PC-9 (cell line): ENCODE measurements around the gene LRP10. TPM values are rescaled to one million over a fixed set of nuclear protein-coding genes. Genes with fewer than 3 reads are reported as not detected.

Source experiments
- BruUV-seq: library from RNA; stranded (reverse); fragments of 400-500 nt; replicated peaks from 2 replicates; lab custom pipeline; 2021; lab: Mats Ljungman, UMichigan
- CTCF ChIA-PET: fragments of 300-600 bp; sonication (Branson Sonifier 250); formaldehyde crosslinking; loops from one replicate; lab custom pipeline; 2022; ENCODE audit warnings: antibody characterized with exemption; lab: Charles Lee
- POLR2A ChIA-PET: fragments of 300-600 bp; sonication (Branson Sonifier 250); formaldehyde crosslinking; loops from one replicate; lab custom pipeline; 2022; ENCODE audit warnings: antibody characterized with exemption; ENCODE audit not compliant: unreplicated experiment; lab: Charles Lee
- DNase-seq, 2 experiments: peaks; one replicate each; pipeline versions ENCODE4 v3.0.0 to v3.0.0-alpha.2; 2015 to 2022; ENCODE audit warnings: mixed read lengths in 1 of 2
- H2AFZ ChIP-seq: fragments of 200-600 bp; sonication (generic); 2 replicates; pipeline ENCODE4 v1.8.1; 2017; ENCODE audit warnings: antibody characterized with exemption
- H3F3A ChIP-seq: fragments of 200-600 bp; sonication (generic); 2 replicates; pipeline ENCODE4 v1.8.1; 2017; ENCODE audit warnings: antibody characterized with exemption, mild to moderate bottlenecking, low read depth; ENCODE audit not compliant: insufficient read depth
- H3K27ac ChIP-seq: fragments of 200-600 bp; sonication (generic); 2 replicates; pipeline ENCODE4 v1.6.1; 2016; ENCODE audit warnings: mixed run types
- H3K27me3 ChIP-seq: fragments of 200-600 bp; sonication (generic); 2 replicates; pipeline ENCODE4 v1.6.1; 2016; ENCODE audit warnings: low read depth, mixed run types; ENCODE audit not compliant: insufficient read depth
- H3K36me3 ChIP-seq: fragments of 200-600 bp; sonication (generic); 2 replicates; pipeline ENCODE4 v1.6.1; 2016; ENCODE audit warnings: low read depth, mixed run types
- H3K4me1 ChIP-seq: fragments of 200-600 bp; sonication (generic); replicated peaks from 2 replicates; pipeline ENCODE4 v1.6.1; 2016; ENCODE audit warnings: mixed run types; ENCODE audit not compliant: insufficient read depth
- H3K4me2 ChIP-seq: fragments of 200-600 bp; sonication (generic); 2 replicates; pipeline ENCODE4 v1.6.1; 2017; ENCODE audit warnings: mixed run types
- H3K4me3 ChIP-seq: fragments of 200-600 bp; sonication (generic); 2 replicates; pipeline ENCODE4 v1.6.1; 2016; ENCODE audit warnings: mixed run types
- H3K79me2 ChIP-seq: fragments of 200-600 bp; sonication (generic); 2 replicates; pipeline ENCODE4 v1.6.1; 2017; ENCODE audit warnings: low read depth, mixed run types
- H3K9me2 ChIP-seq: fragments of 200-600 bp; sonication (generic); 2 replicates; pipeline ENCODE4 v1.8.1; 2017; ENCODE audit warnings: mild to moderate bottlenecking; ENCODE audit not compliant: insufficient read depth
- H3K9me3 ChIP-seq: fragments of 200-600 bp; sonication (generic); 2 replicates; pipeline ENCODE4 v1.8.1; 2016; ENCODE audit warnings: low read depth; ENCODE audit not compliant: insufficient read depth
- H4K20me1 ChIP-seq: fragments of 200-600 bp; sonication (generic); 2 replicates; pipeline ENCODE4 v1.8.1; 2017; ENCODE audit not compliant: insufficient read depth
- EZH2 ChIP-seq: fragments of 200-600 bp; sonication (generic); IDR thresholded peaks from 2 replicates; pipeline ENCODE4 v1.8.0; 2017; ENCODE audit warnings: antibody characterized with exemption, low read depth
- intact Hi-C: fragments of 100-400 bp; cut with micrococcal nuclease; formaldehyde crosslinking; loops from one replicate; pipeline ENCODE4 v1.10.0; 2022; ENCODE audit not compliant: unreplicated experiment
- total RNA-seq: library from RNA; stranded (reverse); gene quantifications from 2 replicates; pipeline ENCODE4 v1.2.3, GENCODE V29; 2021
- TF ChIP-seq, protein P1 (sequence below): fragments of 200-600 bp; sonication (generic); conservative IDR thresholded peaks from 2 replicates; pipeline ENCODE4 v1.6.1; 2017; ENCODE audit warnings: mixed run types, antibody characterized with exemption, mild to moderate bottlenecking, moderate library complexity

LRP10 gene
- total RNA-seq, 1 experiment from 2014 or later = 61.6 TPM

- H3K4me3 ChIP-seq = no peak overlapping the region
- no peaks in the 10 kb centered on the region for H3F3A ChIP-seq
- H3K36me3 ChIP-seq = no peaks in the 10 kb centered on the region
- DNase-seq = no peak
- no peaks in the 10 kb centered on the region for H4K20me1 ChIP-seq
- no peak overlapping the region for H2AFZ ChIP-seq
- no TSS peak for BruUV-seq
- no peaks in the 10 kb centered on the region for H3K4me1 ChIP-seq
- ChIA-PET POLR2A (no interaction called here), CTCF (no interaction called here)
- no peaks in the 10 kb centered on the region for H3K9me3 ChIP-seq
- no peak overlapping the region for H3K27ac ChIP-seq
- intact Hi-C loops = no loop called here
- no peaks in the 10 kb centered on the region for H3K27me3 ChIP-seq
- H3K4me2 ChIP-seq = no peak overlapping the region
- TF ChIP-seq EZH2 = no peak
- TF ChIP-seq, protein P1, sequence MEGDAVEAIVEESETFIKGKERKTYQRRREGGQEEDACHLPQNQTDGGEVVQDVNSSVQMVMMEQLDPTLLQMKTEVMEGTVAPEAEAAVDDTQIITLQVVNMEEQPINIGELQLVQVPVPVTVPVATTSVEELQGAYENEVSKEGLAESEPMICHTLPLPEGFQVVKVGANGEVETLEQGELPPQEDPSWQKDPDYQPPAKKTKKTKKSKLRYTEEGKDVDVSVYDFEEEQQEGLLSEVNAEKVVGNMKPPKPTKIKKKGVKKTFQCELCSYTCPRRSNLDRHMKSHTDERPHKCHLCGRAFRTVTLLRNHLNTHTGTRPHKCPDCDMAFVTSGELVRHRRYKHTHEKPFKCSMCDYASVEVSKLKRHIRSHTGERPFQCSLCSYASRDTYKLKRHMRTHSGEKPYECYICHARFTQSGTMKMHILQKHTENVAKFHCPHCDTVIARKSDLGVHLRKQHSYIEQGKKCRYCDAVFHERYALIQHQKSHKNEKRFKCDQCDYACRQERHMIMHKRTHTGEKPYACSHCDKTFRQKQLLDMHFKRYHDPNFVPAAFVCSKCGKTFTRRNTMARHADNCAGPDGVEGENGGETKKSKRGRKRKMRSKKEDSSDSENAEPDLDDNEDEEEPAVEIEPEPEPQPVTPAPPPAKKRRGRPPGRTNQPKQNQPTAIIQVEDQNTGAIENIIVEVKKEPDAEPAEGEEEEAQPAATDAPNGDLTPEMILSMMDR = no peak
- H3K79me2 ChIP-seq = no peaks in the 10 kb centered on the region
- no peaks in the 10 kb centered on the region for H3K9me2 ChIP-seq
Measured at GRCh38 chr14:22841769-22842168, 29.8 kb upstream of the LRP10 start.

GRCh38 chr14:22842211-22843122 is 29.1 kb upstream of the LRP10 start:
- no peak for DNase-seq
- no peak overlapping the region for H2AFZ ChIP-seq
- no peak overlapping the region for H3K4me3 ChIP-seq
- no peaks in the 10 kb centered on the region for H3F3A ChIP-seq
- H3K4me1 ChIP-seq = no peaks in the 10 kb centered on the region
- H3K9me3 ChIP-seq = no peaks in the 10 kb centered on the region
- POLR2A ChIA-PET = interaction anchor here (0.6 kb wide), 1 partner anchor 253 kb away, joined by 3 read pairs; the partner anchor contains the start of gene DAD1
- BruUV-seq = no TSS peak
- TF ChIP-seq, protein P1 = no peak
- TF ChIP-seq EZH2 = no peak
- H3K27me3 ChIP-seq = no peaks in the 10 kb centered on the region
- no peaks in the 10 kb centered on the region for H3K9me2 ChIP-seq
- no peak overlapping the region for H3K4me2 ChIP-seq
- H3K36me3 ChIP-seq = no peaks in the 10 kb centered on the region
- CTCF ChIA-PET = no interaction called here
- no peaks in the 10 kb centered on the region for H3K79me2 ChIP-seq
- no peak overlapping the region for H3K27ac ChIP-seq
- H4K20me1 ChIP-seq = no peaks in the 10 kb centered on the region
- intact Hi-C loops = no loop called here

GRCh38 chr14:22843123-22843925 is 28.2 kb upstream of the LRP10 start:
- no peaks in the 10 kb centered on the region for H4K20me1 ChIP-seq
- ChIA-PET POLR2A (interaction anchor here (0.6 kb wide), 1 partner anchor 254 kb away, joined by 3 read pairs; the partner anchor contains the start of gene DAD1), CTCF (no interaction called here)
- H3K79me2 ChIP-seq = no peaks in the 10 kb centered on the region
- no peak overlapping the region for H3K27ac ChIP-seq
- H3K4me2 ChIP-seq = no peak overlapping the region
- BruUV-seq = no TSS peak
- H3K27me3 ChIP-seq = no peaks in the 10 kb centered on the region
- intact Hi-C loops = no loop called here
- H3F3A ChIP-seq = no peaks in the 10 kb centered on the region
- no peak for DNase-seq
- H3K9me3 ChIP-seq = no peaks in the 10 kb centered on the region
- no peak overlapping the region for H2AFZ ChIP-seq
- H3K9me2 ChIP-seq = no peaks in the 10 kb centered on the region
- TF ChIP-seq, protein P1 = no peak
- no peak for TF ChIP-seq EZH2
- no peaks in the 10 kb centered on the region for H3K36me3 ChIP-seq
- no peak overlapping the region for H3K4me3 ChIP-seq
- H3K4me1 ChIP-seq = no peaks in the 10 kb centered on the region
